ENCODE data around the gene CCZ1.
"Not testable (repeated sequence)": the region's sequence is repeated elsewhere in the genome, so short reads cannot be mapped to it uniquely, and the experiment has no call there.

Gene CCZ1

GRCh38 chr7:5924180-5924579, 25.6 kb downstream of the CCZ1 start:
- not testable (repeated sequence) for H3K9ac ChIP-seq (ENCODE audit: low read depth, low read length); H3K36me3 ChIP-seq (ENCODE audit: insufficient read depth, low read length); H3K27me3 ChIP-seq (ENCODE audit: control insufficient read depth, insufficient read depth, low read length); H3K4me3 ChIP-seq (ENCODE audit: low read length); H3K4me1 ChIP-seq (ENCODE audit: control insufficient read depth, insufficient read depth, low read length); H3K4me2 ChIP-seq (ENCODE audit: low read length); H3K9me3 ChIP-seq (replicated peaks; ENCODE audit: low read length)

DNA sequence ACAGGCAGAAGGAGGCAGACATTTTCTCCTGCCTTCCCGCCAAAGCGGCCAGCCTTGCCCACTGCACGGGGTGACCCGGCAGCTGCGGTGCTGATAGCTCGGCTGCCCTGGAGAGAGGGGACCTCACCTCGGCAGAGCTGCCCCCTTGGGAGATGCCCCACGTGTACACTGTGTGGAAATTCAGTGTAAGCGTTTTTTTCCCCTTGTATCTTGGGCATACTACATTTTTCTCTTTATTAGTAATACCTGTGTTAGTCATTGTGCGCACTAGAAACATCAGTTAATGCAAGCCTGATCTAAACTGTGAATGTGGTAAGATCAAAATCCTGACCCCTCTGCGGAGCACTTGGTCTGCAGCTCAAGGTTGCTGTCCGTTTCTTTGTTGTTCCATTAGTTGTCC, 26.1 kb downstream of the CCZ1 start:
- H3K27me3 ChIP-seq (ENCODE audit: control insufficient read depth, insufficient read depth, low read length); H3K9ac ChIP-seq (ENCODE audit: low read depth, low read length); H3K4me3 ChIP-seq (ENCODE audit: low read length); H3K36me3 ChIP-seq (ENCODE audit: insufficient read depth, low read length); H3K4me1 ChIP-seq (ENCODE audit: control insufficient read depth, insufficient read depth, low read length); H3K4me2 ChIP-seq (ENCODE audit: low read length); H3K9me3 ChIP-seq (replicated peaks; ENCODE audit: low read length): not testable (repeated sequence)

DNA sequence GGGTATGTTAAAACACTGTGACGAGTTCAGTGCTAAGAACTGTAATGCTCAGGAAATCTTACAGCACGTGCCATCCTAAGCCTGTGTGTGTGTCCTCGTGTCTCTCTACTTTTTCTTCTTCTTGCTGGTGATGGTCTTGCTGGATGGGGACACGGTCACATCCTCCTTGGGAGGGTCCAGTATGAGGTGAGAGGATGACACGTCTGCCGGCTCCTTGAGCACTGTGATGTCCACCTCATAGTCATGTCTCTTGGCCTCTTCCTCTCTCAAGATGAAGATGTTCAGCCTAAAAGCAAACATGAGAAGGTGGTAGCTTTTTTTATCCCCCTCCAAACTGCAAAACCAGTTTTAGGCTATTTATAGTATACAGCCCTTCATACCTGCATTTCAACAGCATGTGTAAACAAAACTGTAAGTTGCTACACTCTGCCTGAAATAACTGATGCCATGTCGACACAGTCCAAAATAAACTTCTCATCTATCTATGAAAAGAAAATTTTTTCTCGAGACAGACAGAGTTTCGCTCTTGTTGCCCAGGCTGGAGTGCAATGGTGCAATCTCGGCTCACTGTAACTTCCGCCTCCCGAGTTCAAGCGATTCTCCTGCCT, 27.8 kb downstream of the CCZ1 start:
- H3K4me3 ChIP-seq (ENCODE audit: low read length); H3K9ac ChIP-seq (ENCODE audit: low read depth, low read length); H3K36me3 ChIP-seq (ENCODE audit: insufficient read depth, low read length); H3K27me3 ChIP-seq (ENCODE audit: control insufficient read depth, insufficient read depth, low read length); H3K4me2 ChIP-seq (ENCODE audit: low read length); H3K9me3 ChIP-seq (replicated peaks; ENCODE audit: low read length); H3K4me1 ChIP-seq (ENCODE audit: control insufficient read depth, insufficient read depth, low read length): not testable (repeated sequence)

- not testable (repeated sequence) for H3K9me3 ChIP-seq (replicated peaks; ENCODE audit: low read length); H3K36me3 ChIP-seq (ENCODE audit: insufficient read depth, low read length); H3K9ac ChIP-seq (ENCODE audit: low read depth, low read length); H3K27me3 ChIP-seq (ENCODE audit: control insufficient read depth, insufficient read depth, low read length); H3K4me1 ChIP-seq (ENCODE audit: control insufficient read depth, insufficient read depth, low read length); H3K4me2 ChIP-seq (ENCODE audit: low read length); H3K4me3 ChIP-seq (ENCODE audit: low read length)
These were observed 31.8 kb downstream of the CCZ1 start for GRCh38 chr7:5930290-5930689.

GRCh38 chr7:5931250-5931649, 32.7 kb downstream of the CCZ1 start:
- not testable (repeated sequence) for H3K27me3 ChIP-seq (ENCODE audit: control insufficient read depth, insufficient read depth, low read length); H3K4me1 ChIP-seq (ENCODE audit: control insufficient read depth, insufficient read depth, low read length); H3K4me2 ChIP-seq (ENCODE audit: low read length); H3K36me3 ChIP-seq (ENCODE audit: insufficient read depth, low read length); H3K9ac ChIP-seq (ENCODE audit: low read depth, low read length); H3K4me3 ChIP-seq (ENCODE audit: low read length); H3K9me3 ChIP-seq (replicated peaks; ENCODE audit: low read length)

DNA sequence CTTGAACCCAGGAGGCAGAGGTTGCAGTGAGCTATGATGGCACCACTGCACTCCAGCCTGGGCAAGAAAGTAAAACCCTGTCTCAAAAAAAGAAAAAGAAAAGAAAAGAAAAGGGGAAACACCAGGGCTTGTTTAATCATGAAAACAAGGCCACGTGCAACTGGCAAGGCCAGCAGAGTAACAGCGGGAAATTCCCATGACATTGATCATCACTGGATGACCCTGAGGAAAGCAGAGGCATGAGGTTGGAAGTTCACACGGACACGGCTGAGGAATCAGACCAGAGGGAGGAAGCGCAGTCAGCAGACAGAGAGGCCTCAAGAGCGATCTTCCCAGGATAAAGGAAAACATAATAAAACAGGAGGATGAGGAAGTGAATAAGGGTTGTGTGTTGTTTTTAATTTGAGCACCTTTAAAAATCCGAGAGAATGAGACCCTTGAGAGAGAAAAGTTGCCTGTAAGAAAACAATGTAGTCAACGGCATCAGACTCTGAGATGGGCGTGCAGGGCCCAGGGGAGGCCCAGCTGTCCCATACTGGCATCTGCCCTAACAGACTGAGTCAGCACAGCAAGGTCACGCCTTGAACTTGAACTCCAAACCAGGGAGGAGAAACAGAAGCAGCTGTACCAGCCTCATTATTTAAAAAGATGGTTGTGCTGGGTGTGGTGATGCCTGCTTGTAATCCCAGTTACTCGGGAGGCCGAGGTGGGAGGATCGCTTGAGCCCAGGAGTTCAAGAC, 33.5 kb downstream of the CCZ1 start:
- not testable (repeated sequence) for H3K4me2 ChIP-seq (ENCODE audit: low read length); H3K36me3 ChIP-seq (ENCODE audit: insufficient read depth, low read length); H3K4me1 ChIP-seq (ENCODE audit: control insufficient read depth, insufficient read depth, low read length); H3K27me3 ChIP-seq (ENCODE audit: control insufficient read depth, insufficient read depth, low read length); H3K9me3 ChIP-seq (replicated peaks; ENCODE audit: low read length); H3K9ac ChIP-seq (ENCODE audit: low read depth, low read length); H3K4me3 ChIP-seq (ENCODE audit: low read length)

- not testable (repeated sequence) for H3K4me1 ChIP-seq (ENCODE audit: control insufficient read depth, insufficient read depth, low read length); H3K9ac ChIP-seq (ENCODE audit: low read depth, low read length); H3K27me3 ChIP-seq (ENCODE audit: control insufficient read depth, insufficient read depth, low read length); H3K4me2 ChIP-seq (ENCODE audit: low read length); H3K4me3 ChIP-seq (ENCODE audit: low read length); H3K9me3 ChIP-seq (replicated peaks; ENCODE audit: low read length); H3K36me3 ChIP-seq (ENCODE audit: insufficient read depth, low read length)
These were observed 36.5 kb downstream of the CCZ1 start for GRCh38 chr7:5934945-5935450.

GRCh38 chr7:5963205-5963604, 64.7 kb downstream of the CCZ1 start:
- not testable (repeated sequence) for H3K4me3 ChIP-seq (ENCODE audit: low read length); H3K9ac ChIP-seq (ENCODE audit: low read depth, low read length); H3K27me3 ChIP-seq (ENCODE audit: control insufficient read depth, insufficient read depth, low read length); H3K9me3 ChIP-seq (replicated peaks; ENCODE audit: low read length); H3K4me2 ChIP-seq (ENCODE audit: low read length); H3K4me1 ChIP-seq (ENCODE audit: control insufficient read depth, insufficient read depth, low read length); H3K36me3 ChIP-seq (ENCODE audit: insufficient read depth, low read length)

- not testable (repeated sequence) for H3K9me3 ChIP-seq (replicated peaks; ENCODE audit: low read length); H3K36me3 ChIP-seq (ENCODE audit: insufficient read depth, low read length); H3K4me1 ChIP-seq (ENCODE audit: control insufficient read depth, insufficient read depth, low read length); H3K4me3 ChIP-seq (ENCODE audit: low read length); H3K9ac ChIP-seq (ENCODE audit: low read depth, low read length); H3K4me2 ChIP-seq (ENCODE audit: low read length); H3K27me3 ChIP-seq (ENCODE audit: control insufficient read depth, insufficient read depth, low read length)
These were observed 65.3 kb downstream of the CCZ1 start for GRCh38 chr7:5963810-5964209.

- not testable (repeated sequence) for H3K27me3 ChIP-seq (ENCODE audit: control insufficient read depth, insufficient read depth, low read length); H3K9me3 ChIP-seq (replicated peaks; ENCODE audit: low read length); H3K4me2 ChIP-seq (ENCODE audit: low read length); H3K9ac ChIP-seq (ENCODE audit: low read depth, low read length); H3K4me1 ChIP-seq (ENCODE audit: control insufficient read depth, insufficient read depth, low read length); H3K4me3 ChIP-seq (ENCODE audit: low read length); H3K36me3 ChIP-seq (ENCODE audit: insufficient read depth, low read length)
These were observed 71.9 kb downstream of the CCZ1 start, which contains the start of gene RSPH10B for GRCh38 chr7:5970347-5970911. Gene RSPH10B, minus strand, starts transcription at chr7:5970689. Its CDS starts 3,573 bp downstream, at chr7:5967116.

- H3K9ac ChIP-seq (ENCODE audit: low read depth, low read length); H3K4me2 ChIP-seq (ENCODE audit: low read length); H3K27me3 ChIP-seq (ENCODE audit: control insufficient read depth, insufficient read depth, low read length); H3K4me3 ChIP-seq (ENCODE audit: low read length); H3K9me3 ChIP-seq (replicated peaks; ENCODE audit: low read length); H3K36me3 ChIP-seq (ENCODE audit: insufficient read depth, low read length); H3K4me1 ChIP-seq (ENCODE audit: control insufficient read depth, insufficient read depth, low read length): not testable (repeated sequence)
These were observed 75.0 kb downstream of the CCZ1 start for GRCh38 chr7:5973580-5973979.
